Measurements from ENCODE around the gene LANCL2. TPM values are rescaled to one million over a fixed set of nuclear protein-coding genes. Genes with fewer than 3 reads are reported as not detected.
"Not testable (repeated sequence)": the region's sequence is repeated elsewhere in the genome, so short reads cannot be mapped to it uniquely, and the experiment has no call there.

The LANCL2 gene
- total and polyA plus RNA-seq, 2 of the 4 experiments (the other 2 are of a cell fraction): 11.7 to 17.9 TPM

DNA sequence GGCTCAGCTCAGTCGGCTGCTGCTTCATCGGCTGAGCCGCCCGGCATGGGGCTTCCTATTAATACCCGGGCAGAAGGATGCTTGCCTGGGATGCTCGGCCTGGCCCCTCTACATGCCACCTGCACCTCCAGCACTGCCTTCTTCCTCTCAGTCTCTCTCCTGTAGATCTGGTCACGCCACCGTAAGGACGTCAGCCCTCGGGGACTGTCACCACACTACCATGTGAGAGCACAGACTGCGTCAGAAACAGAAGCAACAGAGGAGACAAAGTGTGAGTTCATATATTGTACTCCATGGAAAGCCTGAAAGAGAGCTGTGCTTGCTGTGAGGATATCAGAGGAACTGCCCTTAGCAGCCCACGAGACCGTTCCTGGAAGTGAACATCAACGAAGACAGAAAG, 107.3 kb downstream of the LANCL2 start:
- CTCF ChIA-PET; H4K8ac ChIP-seq (ENCODE audit: low read depth in 2 of 2, low read length in 2 of 2); ATAC-seq (ENCODE audit: low read depth); H3K56ac ChIP-seq (ENCODE audit: extremely low read depth, insufficient read depth, low read length); POLR2A ChIA-PET (ENCODE audit: unreplicated experiment); H2BK5ac ChIP-seq (ENCODE audit: low read depth, low read length, poor library complexity, severe bottlenecking); H3K9me3 ChIP-seq (ENCODE audit: control insufficient read depth, insufficient read depth, low read length); in situ Hi-C loops (cut with MboI; ENCODE audit: low sequenced_read_pairs); H4K91ac ChIP-seq (ENCODE audit: insufficient read depth, low read depth, low read length); H2AK5ac ChIP-seq (ENCODE audit: low read depth, low read length); H2AK9ac ChIP-seq (replicated peaks; ENCODE audit: low read depth, low read length, poor library complexity); H3K9ac ChIP-seq (ENCODE audit: low read depth, low read length); H3K18ac ChIP-seq (ENCODE audit: low read depth, low read length); H3K27me3 ChIP-seq (ENCODE audit: control insufficient read depth, insufficient read depth, low read length); H4K5ac ChIP-seq (ENCODE audit: low read depth, low read length); DNase-seq; H2AFZ ChIP-seq (replicated peaks; ENCODE audit: low read length, poor library complexity); H3K4me3 ChIP-seq (ENCODE audit: insufficient read depth, low read depth, low read length); H2BK15ac ChIP-seq (ENCODE audit: low read depth, low read length); H2BK20ac ChIP-seq (ENCODE audit: low read depth, low read length); H3K4ac ChIP-seq (ENCODE audit: low read depth, low read length); H3K4me2 ChIP-seq (ENCODE audit: low read depth, low read length); H3K14ac ChIP-seq (replicated peaks; ENCODE audit: low read depth, low read length); H3K23ac ChIP-seq (ENCODE audit: low read depth, low read length); H2BK120ac ChIP-seq (ENCODE audit: low read depth, low read length); dilution Hi-C loops (cut with HindIII; ENCODE audit: low sequenced_read_pairs, unreplicated experiment); intact Hi-C loops (cut with micrococcal nuclease); H3K27ac ChIP-seq (ENCODE audit: insufficient read depth, low read length); BruUV-seq (replicated peaks): not testable (repeated sequence)
- Histone ChIP-seq H3K4me1 (ENCODE audit: control insufficient read depth, insufficient read depth, low read length) (peaks cover 20% of the 10 kb centered on the region), H4K20me1 (ENCODE audit: insufficient read depth, low read length) (peaks cover 10% of the 10 kb centered on the region), H3K9me1 (ENCODE audit: insufficient read depth, low read length) (peaks cover 25% of the 10 kb centered on the region), H3K79me1 (ENCODE audit: low read depth in 1 of 2, low read length in 2 of 2) (peaks cover 35 to 56% of the 10 kb centered on the region in 2 experiments), H3K36me3 (ENCODE audit: control insufficient read depth, insufficient read depth, low read length) (peaks cover 17% of the 10 kb centered on the region)
- no CpG with 5 or more reads among the region's 14 CpGs for WGBS, 2 experiments (ENCODE audit: extremely low coverage in 2 of 2, insufficient read length in 1 of 2)

Data from IMR-90 (cell line).